ENCODE data around the gene HSD17B14. TPM values are rescaled to one million over a fixed set of nuclear protein-coding genes. Genes with fewer than 3 reads are reported as not detected.

Gene HSD17B14
- 5.3 TPM for total RNA-seq

GRCh38 chr19:48836089-48837017 is at the start of gene HSD17B14:
HSD17B14 (minus strand) TSS chr19:48836491; CDS start chr19:48836411, 80 bp downstream.

GRCh38 chr19:48872182-48872883 is 36.0 kb upstream of the HSD17B14 start, which contains the start of gene PPP1R15A:
PPP1R15A (plus strand) TSS chr19:48872421; CDS start chr19:48873234, 813 bp downstream.

GRCh38 chr19:48868114-48868886 is 32.0 kb upstream of the HSD17B14 start, which contains the start of gene PLEKHA4:
PLEKHA4 (minus strand) TSS chr19:48868617; CDS start chr19:48867620, 997 bp downstream.

Small RNAs within 50 kb of the gene (small RNA-seq; reads per million reads assigned to genes)
- not detected for gene RNU6-317P

Other genes starting within 250 kb of the HSD17B14 start
- gene SPACA4, start 229.7 kb downstream of the HSD17B14 start, total RNA-seq, result not detected
- gene FAM83E, start 221.4 kb downstream of the HSD17B14 start, total RNA-seq, result not detected
- gene RPL18, start 217.3 kb downstream of the HSD17B14 start, total RNA-seq, result 1,122 TPM
- 12.5 TPM for gene SPHK2, start 217.0 kb downstream of the HSD17B14 start, total RNA-seq
- 7.6 TPM for gene DBP, start 199.1 kb downstream of the HSD17B14 start, total RNA-seq
- gene CA11, start 190.3 kb downstream of the HSD17B14 start, total RNA-seq, result 21.9 TPM
- gene NTN5, start 163.5 kb downstream of the HSD17B14 start, total RNA-seq, result not detected
- 0.46 TPM for gene FUT2, start 140.5 kb downstream of the HSD17B14 start, total RNA-seq
- 1.6 TPM for gene MAMSTR, start 116.8 kb downstream of the HSD17B14 start, total RNA-seq
- gene RASIP1, start 95.9 kb downstream of the HSD17B14 start, total RNA-seq, result 4.8 TPM
- not detected for gene IZUMO1, start 89.6 kb downstream of the HSD17B14 start, total RNA-seq
- 10.8 TPM for gene FUT1, start 83.8 kb downstream of the HSD17B14 start, total RNA-seq
- gene FGF21, start 81.0 kb downstream of the HSD17B14 start, total RNA-seq, result not detected
- 17.1 TPM for gene BCAT2, start 25.5 kb downstream of the HSD17B14 start, total RNA-seq
- 2.3 TPM for gene PLEKHA4, start 32.1 kb upstream of the HSD17B14 start, total RNA-seq
- 21.5 TPM for gene PPP1R15A, start 35.9 kb upstream of the HSD17B14 start, total RNA-seq
- 0.46 TPM for gene TULP2, start 62.3 kb upstream of the HSD17B14 start, total RNA-seq
- gene NUCB1, start 63.8 kb upstream of the HSD17B14 start, total RNA-seq, result 69.9 TPM
- 2.3 TPM for gene DHDH, start 97.2 kb upstream of the HSD17B14 start, total RNA-seq
- 15.7 TPM for gene BAX, start 118.4 kb upstream of the HSD17B14 start, total RNA-seq
- gene FTL, start 128.8 kb upstream of the HSD17B14 start, total RNA-seq, result 812 TPM
- 18.9 TPM for gene GYS1, start 156.8 kb upstream of the HSD17B14 start, total RNA-seq
- gene RUVBL2, start 157.4 kb upstream of the HSD17B14 start, total RNA-seq, result 113 TPM
- gene LHB, start 180.6 kb upstream of the HSD17B14 start, total RNA-seq, result not detected
- gene CGB3, start 187.8 kb upstream of the HSD17B14 start, total RNA-seq, result not detected
- gene CGB2, start 195.4 kb upstream of the HSD17B14 start, total RNA-seq, result not detected
- gene CGB1, start 200.4 kb upstream of the HSD17B14 start, total RNA-seq, result not detected
- gene CGB5, start 207.4 kb upstream of the HSD17B14 start, total RNA-seq, result not detected
- not detected for gene CGB8, start 212.6 kb upstream of the HSD17B14 start, total RNA-seq
- not detected for gene CGB7, start 221.3 kb upstream of the HSD17B14 start, total RNA-seq
- not detected for gene NTF4, start 228.3 kb upstream of the HSD17B14 start, total RNA-seq
- gene KCNA7, start 236.2 kb upstream of the HSD17B14 start, total RNA-seq, result not detected
- gene SNRNP70, start 249.0 kb upstream of the HSD17B14 start, total RNA-seq, result 125 TPM